ENCODE data around the gene PDK1.

DNA sequence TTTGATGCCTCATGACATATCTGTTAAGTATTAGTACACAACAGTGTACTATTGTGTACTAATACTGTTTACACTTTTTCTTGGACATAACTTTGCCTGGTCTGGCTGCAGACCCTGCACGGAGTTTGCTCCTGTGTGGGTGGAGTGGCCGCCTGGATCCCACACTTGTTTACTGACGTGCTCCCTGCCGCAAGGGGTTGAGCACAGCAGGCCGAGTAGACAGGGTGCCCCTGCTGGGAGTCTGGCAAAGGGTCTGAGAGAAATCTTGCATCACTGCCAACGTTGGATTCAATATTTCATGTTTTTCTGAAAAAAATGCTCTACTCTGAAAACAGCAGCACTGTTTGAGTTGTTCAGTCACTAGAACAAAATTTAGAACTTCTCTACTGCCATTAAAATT is 59.0 kb downstream of the PDK1 start:
- no peak for TF ChIP-seq LEF1 (IDR thresholded peaks at IDR 0.05; ENCODE audit: borderline replicate concordance)
- TF ChIP-seq HDGF (IDR thresholded peaks at IDR 0.05; ENCODE audit: borderline replicate concordance): no peak
- TF ChIP-seq BHLHE40 (IDR thresholded peaks at IDR 0.05; ENCODE audit: borderline replicate concordance): no peak
- TF ChIP-seq FOXK2 (IDR thresholded peaks at IDR 0.05): no peak
- no peak for TF ChIP-seq TARDBP (IDR thresholded peaks at IDR 0.05)
- TF ChIP-seq CTBP1 (IDR thresholded peaks at IDR 0.05; ENCODE audit: borderline replicate concordance): no peak
- no peak for TF ChIP-seq FOXM1 (IDR thresholded peaks at IDR 0.05; ENCODE audit: borderline replicate concordance)
- no peak for TF ChIP-seq SP1 (IDR thresholded peaks at IDR 0.05)
